ENCODE data around the gene CLSTN2.

DNA sequence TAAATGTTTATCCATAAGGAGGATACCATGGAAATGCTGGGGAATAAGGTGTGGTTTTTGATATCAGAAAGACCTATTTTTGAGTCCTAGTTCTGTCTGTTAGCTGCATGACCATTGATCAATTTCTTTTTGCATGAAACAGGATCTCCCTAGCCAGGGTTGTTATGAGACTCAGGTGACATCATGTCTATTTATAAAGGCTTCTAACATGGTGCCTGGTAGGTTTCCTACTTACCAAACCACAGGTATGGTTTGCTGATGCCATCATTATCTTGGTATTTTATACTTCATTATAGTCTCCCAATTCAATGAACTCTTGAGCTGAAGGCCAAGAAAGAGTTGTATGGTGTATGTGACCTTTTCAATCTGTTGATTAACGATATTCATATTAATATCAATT, 144.0 kb downstream of the CLSTN2 start:
- no peak for TF ChIP-seq EZH2 (IDR thresholded peaks at IDR 0.05; ENCODE audit: insufficient read depth, low read length)
- TF ChIP-seq, protein P1, sequence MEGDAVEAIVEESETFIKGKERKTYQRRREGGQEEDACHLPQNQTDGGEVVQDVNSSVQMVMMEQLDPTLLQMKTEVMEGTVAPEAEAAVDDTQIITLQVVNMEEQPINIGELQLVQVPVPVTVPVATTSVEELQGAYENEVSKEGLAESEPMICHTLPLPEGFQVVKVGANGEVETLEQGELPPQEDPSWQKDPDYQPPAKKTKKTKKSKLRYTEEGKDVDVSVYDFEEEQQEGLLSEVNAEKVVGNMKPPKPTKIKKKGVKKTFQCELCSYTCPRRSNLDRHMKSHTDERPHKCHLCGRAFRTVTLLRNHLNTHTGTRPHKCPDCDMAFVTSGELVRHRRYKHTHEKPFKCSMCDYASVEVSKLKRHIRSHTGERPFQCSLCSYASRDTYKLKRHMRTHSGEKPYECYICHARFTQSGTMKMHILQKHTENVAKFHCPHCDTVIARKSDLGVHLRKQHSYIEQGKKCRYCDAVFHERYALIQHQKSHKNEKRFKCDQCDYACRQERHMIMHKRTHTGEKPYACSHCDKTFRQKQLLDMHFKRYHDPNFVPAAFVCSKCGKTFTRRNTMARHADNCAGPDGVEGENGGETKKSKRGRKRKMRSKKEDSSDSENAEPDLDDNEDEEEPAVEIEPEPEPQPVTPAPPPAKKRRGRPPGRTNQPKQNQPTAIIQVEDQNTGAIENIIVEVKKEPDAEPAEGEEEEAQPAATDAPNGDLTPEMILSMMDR (IDR thresholded peaks at IDR 0.05; ENCODE audit: insufficient read depth, low read depth, low read length), result no peak
